Cardiac fibroblast (primary cell): ENCODE measurements around the gene AGBL2.
"Not testable (repeated sequence)": the region's sequence is repeated elsewhere in the genome, so short reads cannot be mapped to it uniquely, and the experiment has no call there.

Source experiments
- DNase-seq, 2 donors: peaks; one replicate each; pipeline versions ENCODE4 v3.0.0 to v3.0.0-alpha.2; 2010; ENCODE audit warnings: low read depth in 2 of 2
- H3K4me3 ChIP-seq, 2 donors: replicated peaks in 1 of 2; 1 replicate in 1 of 2; 2 replicates in 1 of 2; pipeline ENCODE4 v1.5.1; 2011; ENCODE audit warnings: low read depth in 2 of 2, low read length in 2 of 2, mild to moderate bottlenecking in 2 of 2, moderate library complexity in 1 of 2
- CTCF ChIP-seq: IDR thresholded peaks from one replicate; pipeline ENCODE4 v1.5.1; 2011; ENCODE audit warnings: low read depth, mild to moderate bottlenecking, low read length, inconsistent platforms

AGBL2 gene

GRCh38 chr11:47716692-47717091 lies 1.5 kb upstream of the AGBL2 start:
- no peak for DNase-seq

DNA sequence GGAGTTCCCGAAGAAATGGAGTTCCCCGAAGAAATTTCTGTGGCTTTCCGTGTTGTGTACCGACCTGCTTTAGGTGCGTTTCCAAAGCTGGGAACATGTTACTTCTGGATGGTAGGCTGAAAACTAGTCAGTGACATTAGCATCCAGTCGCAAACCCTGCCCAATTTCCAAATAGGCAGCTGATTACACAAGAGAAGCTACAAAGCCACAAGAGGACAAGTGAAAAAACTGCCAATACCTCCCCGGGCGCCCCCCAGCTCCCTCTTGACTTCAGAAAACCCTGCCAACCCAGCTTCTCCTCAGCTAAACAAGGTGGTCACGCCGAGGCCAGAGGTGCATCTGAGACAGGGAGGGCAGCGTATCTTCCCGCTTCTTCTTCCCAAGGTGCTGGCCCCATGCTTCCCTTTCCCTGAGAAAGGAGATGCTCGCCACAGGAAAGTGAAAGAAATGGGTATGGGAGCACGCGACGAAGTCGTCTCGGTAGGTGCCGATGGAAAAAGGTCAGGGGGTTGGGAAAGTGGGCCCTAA lies 551 bp downstream of the AGBL2 start:
- peak; percentile 24 to 28 for DNase-seq

More at GRCh38 chr11:47716692-47717091, 1.5 kb upstream of the AGBL2 start:
- TF ChIP-seq CTCF, result no peak
- no peak overlapping the region for H3K4me3 ChIP-seq

DNA sequence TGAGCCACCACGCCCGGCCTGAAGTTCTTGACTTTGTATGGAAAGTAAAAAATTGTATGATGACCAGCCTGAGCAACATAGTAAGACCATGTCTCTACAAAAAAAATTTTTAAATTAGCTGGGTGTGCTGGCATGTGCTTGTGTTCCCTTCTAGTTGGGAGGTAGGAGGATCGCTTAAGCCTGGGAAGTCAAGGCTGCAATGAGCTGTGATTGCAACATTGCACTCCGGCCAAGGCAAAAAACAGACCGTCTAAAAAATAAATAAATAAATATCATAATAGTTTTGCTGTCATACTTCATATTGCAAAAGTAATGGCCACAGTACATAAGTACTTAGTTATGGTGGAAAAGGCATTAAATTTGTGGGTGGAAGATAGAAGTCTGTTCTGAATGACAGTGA lies 3.4 kb downstream of the AGBL2 start:
- no peak for TF ChIP-seq CTCF
- peak in 1 of 2 donors; percentile 10 for DNase-seq

More for the DNA sequence above, 551 bp downstream of the AGBL2 start:
- peak overlapping the region; percentile 84 to 86 for H3K4me3 ChIP-seq
- no peak for TF ChIP-seq CTCF

DNA sequence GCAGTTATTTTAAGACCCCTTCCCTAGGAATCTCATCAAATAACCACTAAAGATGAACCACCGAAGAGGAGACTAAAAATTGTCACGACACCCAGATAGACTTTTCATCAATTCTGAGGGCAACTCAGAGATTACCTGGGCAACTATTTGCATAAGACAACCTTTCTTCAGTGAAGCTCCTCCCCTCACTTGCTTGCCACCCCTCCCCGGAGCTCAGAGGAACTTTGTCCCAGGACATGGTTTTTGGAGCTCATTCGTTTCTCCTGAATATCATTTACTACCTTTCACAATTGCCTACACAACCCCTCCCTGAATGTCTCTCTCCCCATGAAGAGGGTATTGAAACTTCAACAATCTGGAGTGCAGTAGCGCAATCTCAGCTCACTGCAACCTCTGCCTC lies 3.9 kb downstream of the AGBL2 start:
- H3K4me3 ChIP-seq, result no peak overlapping the region
- TF ChIP-seq CTCF, result no peak
- no peak for DNase-seq

More for the DNA sequence above, 3.4 kb downstream of the AGBL2 start:
- H3K4me3 ChIP-seq, result no peak overlapping the region

GRCh38 chr11:47707275-47707786 lies 7.8 kb downstream of the AGBL2 start:
- H3K4me3 ChIP-seq, DNase-seq: not testable (repeated sequence)

- no peak overlapping the region for H3K4me3 ChIP-seq
- no peak for DNase-seq
- no peak for TF ChIP-seq CTCF
Measured at GRCh38 chr11:47705721-47706120, 9.4 kb downstream of the AGBL2 start.

DNA sequence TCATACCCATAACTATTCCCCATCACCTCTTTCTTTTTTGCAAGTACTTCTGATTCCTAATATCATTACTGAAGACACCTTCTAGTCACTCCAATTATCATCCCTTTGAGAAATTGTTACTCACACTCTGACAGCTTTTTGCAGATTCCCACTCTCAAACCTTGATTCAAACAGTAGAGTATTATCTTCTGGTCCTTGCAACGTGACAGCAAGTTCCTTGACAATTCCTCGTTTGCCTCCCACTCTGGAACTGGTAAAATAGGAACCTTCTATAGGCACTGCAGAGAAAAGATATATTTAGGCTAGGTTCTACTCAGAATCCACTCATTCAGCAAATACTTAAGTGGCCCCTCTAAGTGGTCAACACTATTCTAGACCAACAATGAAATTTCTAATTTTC lies 23.2 kb downstream of the AGBL2 start:
- no peak for TF ChIP-seq CTCF
- no peak overlapping the region for H3K4me3 ChIP-seq
- DNase-seq, result no peak
